HAP-1 (cell line): ENCODE results near the gene GNG8.
"Not testable (repeated sequence)": the region's sequence is repeated elsewhere in the genome, so short reads cannot be mapped to it uniquely, and the experiment has no call there.

Experiments used
- DNase-seq, 2 experiments: peaks; one replicate each; pipeline ENCODE4 v3.0.0-alpha.2; 2016 to 2020; ENCODE audit warnings: low spot score in 2 of 2
- H3K27me3 ChIP-seq: fragments of 250-450 bp; sonication (Bioruptor Pico); 2 replicates; pipeline ENCODE4 v1.5.1; 2020; ENCODE audit warnings: low read depth, mild to moderate bottlenecking, moderate library complexity
- H3K36me3 ChIP-seq: fragments of 250-450 bp; sonication (Bioruptor Pico); replicated peaks from 2 replicates; pipeline ENCODE4 v1.5.1; 2020; ENCODE audit warnings: mild to moderate bottlenecking
- H3K4me1 ChIP-seq: fragments of 250-450 bp; sonication (Bioruptor Pico); 2 replicates; pipeline ENCODE4 v1.5.1; 2020; ENCODE audit warnings: mild to moderate bottlenecking
- H3K4me3 ChIP-seq: fragments of 250-450 bp; sonication (Bioruptor Pico); 2 replicates; pipeline ENCODE4 v1.5.1; 2020; ENCODE audit warnings: mild to moderate bottlenecking, moderate library complexity
- H3K9me3 ChIP-seq: fragments of 250-450 bp; sonication (Bioruptor Pico); 2 replicates; pipeline ENCODE4 v1.5.1; 2020; ENCODE audit warnings: mild to moderate bottlenecking, moderate library complexity
- in situ Hi-C: fragments of 300-500 bp; cut with MboI; formaldehyde crosslinking; loops from 3 replicates; pipeline ENCODE4 v1.14.3; 2020; ENCODE audit warnings: low sequenced_read_pairs, inconsistent platforms, mixed read lengths

GNG8 gene

GRCh38 chr19:46634045-46634655 is 1.9 kb downstream of the GNG8 start:
- H3K27me3 ChIP-seq: no peaks in the 10 kb centered on the region
- H3K4me3 ChIP-seq: peak overlapping the region; percentile 38
- peak; percentile 70 to 97 for DNase-seq
- in situ Hi-C loops: no loop called here
- H3K4me1 ChIP-seq: peaks cover 5% of the 10 kb centered on the region
- H3K36me3 ChIP-seq: no peaks in the 10 kb centered on the region
- no peaks in the 10 kb centered on the region for H3K9me3 ChIP-seq

DNA sequence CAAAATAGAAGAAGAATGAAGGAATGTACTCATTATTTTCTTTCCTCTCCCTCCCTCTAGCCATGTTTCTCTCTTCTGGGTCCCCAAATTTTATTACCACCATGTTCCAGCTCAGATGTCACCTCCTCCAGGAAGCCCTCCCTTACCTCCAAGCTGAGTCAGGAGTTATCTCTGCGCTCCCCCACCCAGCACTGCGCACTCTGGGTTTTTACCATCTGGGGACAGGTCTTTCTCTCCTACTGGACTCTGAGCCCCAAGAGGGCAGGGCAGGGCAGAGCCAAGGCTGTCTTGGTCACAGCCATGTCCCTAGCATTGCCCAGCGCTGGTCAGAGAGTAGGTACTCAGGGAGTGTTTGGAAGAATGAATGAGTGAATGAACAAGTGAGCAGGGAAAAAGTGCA is 2.9 kb downstream of the GNG8 start:
- no peak for DNase-seq
- in situ Hi-C loops: no loop called here
- Histone ChIP-seq H3K27me3 (no peaks in the 10 kb centered on the region), H3K36me3 (no peaks in the 10 kb centered on the region), H3K4me3 (no peak overlapping the region), H3K4me1 (peaks cover 5% of the 10 kb centered on the region), H3K9me3 (no peaks in the 10 kb centered on the region)

GRCh38 chr19:46631481-46631880 is 4.5 kb downstream of the GNG8 start:
- in situ Hi-C loops: no loop called here
- no peaks in the 10 kb centered on the region for H3K27me3 ChIP-seq

GRCh38 chr19:46630586-46631205 is 5.3 kb downstream of the GNG8 start:
- H3K9me3 ChIP-seq: no peaks in the 10 kb centered on the region
- DNase-seq: no peak
- no peaks in the 10 kb centered on the region for H3K36me3 ChIP-seq
- peaks cover 5% of the 10 kb centered on the region for H3K4me1 ChIP-seq
- no peaks in the 10 kb centered on the region for H3K27me3 ChIP-seq
- in situ Hi-C loops: no loop called here
- H3K4me3 ChIP-seq: no peak overlapping the region

More at GRCh38 chr19:46631481-46631880, 4.5 kb downstream of the GNG8 start:
- no peak for DNase-seq
- H3K9me3 ChIP-seq: no peaks in the 10 kb centered on the region
- no peaks in the 10 kb centered on the region for H3K36me3 ChIP-seq
- no peak overlapping the region for H3K4me3 ChIP-seq
- H3K4me1 ChIP-seq: peaks cover 5% of the 10 kb centered on the region

DNA sequence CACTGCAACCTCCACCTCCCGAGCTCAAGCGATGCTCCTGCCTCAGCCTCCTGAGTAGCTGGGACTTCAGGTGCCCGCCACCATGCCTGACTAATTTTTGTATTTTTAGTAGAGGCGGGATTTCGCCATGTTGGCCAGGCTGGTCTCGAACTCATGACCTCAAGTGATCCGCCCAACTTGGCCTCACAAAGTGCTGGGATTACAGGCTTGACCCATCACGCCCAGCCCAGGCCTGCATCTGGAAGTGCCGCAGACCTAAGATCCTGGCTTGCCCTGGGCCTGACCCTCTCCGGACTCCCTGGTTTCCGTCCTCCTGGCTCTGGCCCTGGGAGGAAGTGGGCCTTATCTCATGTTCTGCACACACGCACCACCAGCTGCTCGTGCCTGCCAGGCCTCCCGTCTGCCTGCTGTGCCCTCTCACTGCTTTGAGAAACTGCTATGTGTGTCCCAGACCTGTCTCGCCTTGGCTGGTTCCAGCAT is 6.4 kb downstream of the GNG8 start:
- DNase-seq: no peak
- Histone ChIP-seq H3K36me3 (no peaks in the 10 kb centered on the region), H3K4me3 (no peak overlapping the region)

DNA sequence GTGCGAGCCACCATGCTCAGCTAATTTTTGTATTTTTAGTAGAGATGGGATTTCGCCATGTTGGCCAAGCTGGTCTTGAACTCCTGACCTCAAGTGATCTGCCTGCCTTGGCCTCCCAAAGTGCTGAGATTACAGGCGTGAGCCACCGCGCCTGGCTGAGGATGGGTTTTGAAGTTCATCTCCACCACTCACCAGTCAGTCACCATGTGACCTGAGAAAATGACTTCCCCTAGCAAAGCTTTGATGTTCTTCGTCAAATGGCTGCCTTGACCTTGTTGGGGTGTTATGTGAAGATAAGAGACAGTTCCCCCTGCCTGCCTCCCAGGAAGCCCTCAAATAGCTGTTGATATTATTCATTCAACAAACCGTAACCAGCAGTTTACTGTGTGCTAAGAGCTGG is 7.0 kb downstream of the GNG8 start:
- H3K27me3 ChIP-seq, in situ Hi-C loops, H3K4me3 ChIP-seq, DNase-seq, H3K36me3 ChIP-seq, H3K9me3 ChIP-seq, H3K4me1 ChIP-seq: not testable (repeated sequence)

More for the DNA sequence above, 6.4 kb downstream of the GNG8 start:
- no peaks in the 10 kb centered on the region for H3K27me3 ChIP-seq
- no peaks in the 10 kb centered on the region for H3K9me3 ChIP-seq
- peaks cover 5% of the 10 kb centered on the region for H3K4me1 ChIP-seq
- in situ Hi-C loops: no loop called here

GRCh38 chr19:46626446-46626845 is 9.6 kb downstream of the GNG8 start:
- no peak for DNase-seq
- in situ Hi-C loops: no loop called here
- H3K27me3 ChIP-seq: no peaks in the 10 kb centered on the region
- no peaks in the 10 kb centered on the region for H3K4me1 ChIP-seq
- no peaks in the 10 kb centered on the region for H3K9me3 ChIP-seq
- no peak overlapping the region for H3K4me3 ChIP-seq
- no peaks in the 10 kb centered on the region for H3K36me3 ChIP-seq

- H3K36me3 ChIP-seq: no peaks in the 10 kb centered on the region
- no peak overlapping the region for H3K4me3 ChIP-seq
- in situ Hi-C loops: no loop called here
- H3K9me3 ChIP-seq: no peaks in the 10 kb centered on the region
- no peaks in the 10 kb centered on the region for H3K27me3 ChIP-seq
- no peaks in the 10 kb centered on the region for H3K4me1 ChIP-seq
- no peak for DNase-seq
Measured at GRCh38 chr19:46625731-46626130, 10.3 kb downstream of the GNG8 start.

DNA sequence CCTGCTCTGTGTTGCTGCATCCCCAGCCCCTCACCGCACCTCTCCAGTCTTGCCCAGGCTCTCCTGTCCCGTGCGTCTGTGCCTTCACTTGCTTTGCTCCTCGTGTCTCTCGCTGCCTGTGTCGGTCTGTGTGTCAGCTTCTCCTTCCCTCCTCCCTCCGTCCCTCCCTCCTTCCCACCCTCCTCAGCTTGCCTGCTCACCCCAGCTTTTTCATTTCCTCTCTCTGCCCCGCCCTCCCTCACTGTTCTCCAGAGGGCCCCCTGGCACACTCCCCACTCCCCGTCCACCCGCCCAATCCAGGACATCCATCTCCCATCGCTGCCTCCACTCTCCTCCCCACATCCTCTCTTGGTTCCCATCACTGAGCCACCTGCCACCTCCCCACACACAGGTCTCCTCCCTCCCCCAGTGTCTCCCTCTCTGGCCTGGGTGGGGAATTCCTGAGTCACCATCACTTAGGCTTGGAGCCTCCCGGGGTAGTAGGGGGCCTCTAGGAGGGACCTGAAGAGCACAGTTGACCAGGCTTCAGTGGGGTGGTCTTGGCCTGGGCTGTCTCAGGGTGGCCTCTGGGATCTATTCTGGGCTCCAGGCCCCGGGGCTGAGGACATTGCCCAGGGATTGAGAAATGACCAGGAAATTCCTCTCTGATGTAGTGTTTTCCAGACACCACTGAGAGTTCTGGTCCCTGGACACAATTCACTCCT is 10.9 kb downstream of the GNG8 start, which contains the start of gene PTGIR:
Gene PTGIR, minus strand, starts transcription at position 132 of the 704 bp plus-strand sequence. CDS start 864 bp downstream, outside the sequence.
- no peaks in the 10 kb centered on the region for H3K9me3 ChIP-seq
- DNase-seq: no peak
- in situ Hi-C loops: no loop called here
- H3K27me3 ChIP-seq: no peaks in the 10 kb centered on the region
- H3K4me1 ChIP-seq: no peaks in the 10 kb centered on the region
- H3K4me3 ChIP-seq: no peak within 1 kb of the TSS
- no peaks in the 10 kb centered on the region for H3K36me3 ChIP-seq

GRCh38 chr19:46623915-46624502 is 12.0 kb downstream of the GNG8 start:
- H3K4me3 ChIP-seq: no peak overlapping the region
- H3K9me3 ChIP-seq: no peaks in the 10 kb centered on the region
- H3K27me3 ChIP-seq: no peaks in the 10 kb centered on the region
- no peaks in the 10 kb centered on the region; the same call in 1 of the 2 replicates for H3K4me1 ChIP-seq
- no peak for DNase-seq
- in situ Hi-C loops: no loop called here
- no peaks in the 10 kb centered on the region for H3K36me3 ChIP-seq

GRCh38 chr19:46622118-46622446 is 13.9 kb downstream of the GNG8 start:
- Histone ChIP-seq H3K9me3 (no peaks in the 10 kb centered on the region), H3K27me3 (no peaks in the 10 kb centered on the region), H3K4me3 (no peak overlapping the region), H3K36me3 (no peaks in the 10 kb centered on the region), H3K4me1 (peaks cover 3% of the 10 kb centered on the region)
- in situ Hi-C loops: no loop called here
- DNase-seq: no peak

GRCh38 chr19:46621191-46622117 is 14.5 kb downstream of the GNG8 start:
- DNase-seq: no peak
- no peak overlapping the region for H3K4me3 ChIP-seq
- H3K4me1 ChIP-seq: peaks cover 3% of the 10 kb centered on the region
- no peaks in the 10 kb centered on the region for H3K9me3 ChIP-seq
- in situ Hi-C loops: no loop called here
- no peaks in the 10 kb centered on the region for H3K27me3 ChIP-seq
- H3K36me3 ChIP-seq: no peaks in the 10 kb centered on the region

DNA sequence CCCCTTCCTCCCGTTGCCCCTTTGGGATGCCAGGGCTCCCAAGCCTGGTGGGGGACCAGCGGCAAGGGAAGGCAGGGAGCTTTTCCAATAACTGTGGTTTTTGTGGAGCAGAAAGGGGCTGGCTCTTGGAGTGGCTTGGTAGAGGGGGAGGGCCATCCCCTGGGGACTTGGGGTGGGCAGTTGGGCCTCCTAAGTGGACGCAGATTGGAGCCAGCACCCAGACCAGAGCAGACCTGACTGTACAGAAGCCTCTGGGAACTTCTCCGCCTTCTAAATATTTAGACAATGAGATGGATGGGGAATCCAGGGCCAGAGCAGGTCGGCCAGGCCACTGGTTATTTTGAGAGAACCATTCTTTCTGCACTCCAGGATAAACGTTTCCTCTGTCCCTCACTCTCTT is 15.3 kb downstream of the GNG8 start:
- in situ Hi-C loops: no loop called here
- Histone ChIP-seq H3K4me1 (peaks cover 3% of the 10 kb centered on the region), H3K4me3 (no peak overlapping the region)

More for the DNA sequence above, 15.3 kb downstream of the GNG8 start:
- Histone ChIP-seq H3K36me3 (no peaks in the 10 kb centered on the region), H3K27me3 (no peaks in the 10 kb centered on the region), H3K9me3 (no peaks in the 10 kb centered on the region)
- DNase-seq: no peak
